HG03039 (cell line): ENCODE data around the gene MAP1S.
"Not testable (repeated sequence)": the region's sequence is repeated elsewhere in the genome, so short reads cannot be mapped to it uniquely, and the experiment has no call there.

ENCODE experiments used
- ATAC-seq: cut with Tn5 transposase; IDR thresholded peaks from one replicate; pipeline ENCODE4 v1.9.1; 2021; ENCODE audit warnings: mild to moderate bottlenecking, moderate library complexity; ENCODE audit not compliant: unreplicated experiment

Gene MAP1S

GRCh38 chr19:17755977-17756670, 36.8 kb downstream of the MAP1S start:
- ATAC-seq = no peak

DNA sequence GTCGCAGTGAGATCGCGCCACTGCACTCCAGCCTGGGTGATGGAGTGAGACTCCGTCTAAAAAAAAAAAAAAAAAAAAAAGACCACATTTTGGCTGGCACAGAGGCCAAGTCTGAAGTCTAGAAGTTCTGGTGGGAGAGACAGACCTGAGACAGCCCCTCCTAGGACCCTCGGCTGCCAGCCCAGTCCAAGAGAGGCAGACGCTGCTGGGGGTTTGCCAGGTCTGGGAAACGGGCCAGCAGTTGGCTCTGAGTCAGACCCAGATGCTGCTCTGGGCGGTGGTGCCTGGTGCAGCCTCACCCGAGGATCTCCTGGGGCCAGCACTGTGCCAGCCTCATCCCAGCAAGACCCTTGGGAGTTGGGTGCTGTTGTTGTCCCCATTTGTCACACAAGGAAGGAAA, 37.8 kb downstream of the MAP1S start:
- no peak for ATAC-seq

DNA sequence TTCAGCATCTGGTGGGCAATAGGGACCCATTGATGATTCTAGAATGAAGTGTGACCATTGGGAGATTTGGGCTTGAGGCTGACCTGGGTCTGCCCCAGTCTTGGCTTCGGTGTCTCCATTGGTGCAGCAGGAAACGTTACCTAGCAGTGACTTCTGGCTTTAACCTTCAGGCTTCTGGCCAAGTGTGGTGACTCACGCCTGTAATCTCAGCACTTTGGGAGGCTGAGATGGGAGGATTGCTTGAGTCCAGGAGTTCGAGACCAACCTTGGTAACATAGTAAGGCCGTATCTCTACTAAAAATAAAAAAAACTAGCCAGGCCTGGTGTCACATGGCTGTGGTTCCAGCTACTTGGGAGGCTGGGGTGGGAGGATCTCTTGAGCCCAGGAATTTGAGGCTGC, 39.2 kb downstream of the MAP1S start:
- ATAC-seq = no peak

GRCh38 chr19:17761148-17761547, 41.9 kb downstream of the MAP1S start:
- ATAC-seq = no peak

DNA sequence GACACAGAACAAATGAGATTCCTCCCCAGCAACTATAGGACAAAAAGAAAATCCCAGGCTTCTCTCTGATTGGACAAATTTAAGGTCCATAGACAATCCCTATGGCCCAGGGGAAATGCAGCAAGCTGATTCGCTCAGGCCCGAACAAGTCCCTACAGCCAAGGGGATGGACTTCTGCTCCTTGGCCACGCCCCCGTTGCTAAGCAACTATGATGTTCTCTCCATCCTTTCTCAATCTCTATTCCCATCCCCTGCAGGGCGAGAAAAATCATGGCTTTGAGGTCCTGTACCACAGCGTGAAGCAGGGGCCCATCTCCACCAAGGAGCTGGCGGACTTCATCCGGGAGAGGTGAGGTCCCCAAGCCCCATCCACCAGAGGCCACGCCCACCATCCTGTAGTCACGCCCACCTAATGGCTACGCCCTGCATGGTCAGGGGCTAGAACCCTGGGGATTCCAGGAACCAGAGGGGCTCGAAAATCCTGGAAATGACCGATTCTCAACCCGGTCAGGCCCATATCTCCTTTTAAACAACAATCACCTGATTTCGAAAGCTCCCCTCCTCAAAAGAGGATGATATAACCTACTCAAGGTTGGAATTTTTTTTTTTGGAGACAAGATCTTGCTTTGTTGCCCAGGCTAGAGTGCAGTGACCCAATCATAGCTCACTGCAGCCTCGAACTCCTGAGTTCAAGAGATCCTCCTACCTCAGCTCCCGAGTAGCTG, 43.4 kb downstream of the MAP1S start:
- ATAC-seq = no peak

GRCh38 chr19:17764348-17764747, 45.1 kb downstream of the MAP1S start:
- ATAC-seq = no peak

DNA sequence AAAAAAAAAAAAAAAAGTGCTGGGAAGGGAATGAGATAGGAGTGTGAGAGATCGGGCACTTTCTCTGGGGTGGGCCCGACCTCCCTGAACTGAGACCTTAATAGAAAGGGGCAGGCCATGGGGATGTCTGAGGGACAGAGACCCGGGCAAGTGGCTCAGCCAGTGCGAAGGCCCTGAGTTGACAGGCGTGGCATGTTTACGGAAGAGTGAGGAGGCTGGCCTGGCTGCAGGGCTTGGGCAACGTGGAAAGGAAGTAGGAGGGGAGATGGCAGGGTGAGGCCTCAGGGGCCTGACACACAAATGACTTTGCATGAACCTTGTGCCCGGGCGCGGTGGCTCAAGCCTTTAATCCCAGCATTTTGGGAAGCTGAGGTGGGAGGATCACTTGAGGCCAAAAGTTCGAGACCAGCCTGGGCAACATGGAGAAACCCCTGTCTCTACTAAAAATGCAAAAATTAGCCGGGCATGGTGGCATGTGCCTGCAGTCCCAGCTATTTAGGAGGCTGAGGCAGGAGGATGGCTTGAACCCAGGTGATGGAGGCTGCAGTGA, 45.9 kb downstream of the MAP1S start:
- no peak for ATAC-seq

DNA sequence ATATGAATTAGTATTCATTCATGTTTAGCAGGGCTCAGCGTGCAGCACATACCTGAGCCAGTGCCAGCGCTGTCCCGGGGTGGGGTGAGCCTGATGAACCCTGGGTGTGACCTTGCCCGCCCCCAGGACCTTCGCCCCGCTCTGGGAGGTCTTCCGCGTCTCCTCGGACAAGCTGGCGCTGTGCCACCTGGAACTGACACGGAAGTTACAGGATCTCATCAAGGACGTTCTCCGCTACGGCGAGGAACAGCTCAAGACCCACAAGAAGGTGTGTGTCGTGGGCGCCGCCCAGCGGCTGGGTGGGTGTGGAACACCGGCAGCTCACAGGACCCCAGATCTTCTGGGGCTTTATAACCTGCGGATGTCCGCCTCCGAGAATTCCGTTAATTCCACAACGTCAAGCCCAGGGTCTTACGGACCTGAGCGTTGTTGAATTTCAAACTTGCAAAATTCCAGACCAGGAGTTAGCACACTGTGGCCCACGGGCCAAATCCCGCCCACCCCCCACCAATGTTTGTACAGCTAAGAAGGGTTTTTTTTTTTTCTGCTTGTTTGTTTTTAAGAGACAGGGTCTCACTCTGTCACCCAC, 47.4 kb downstream of the MAP1S start:
- no peak for ATAC-seq

DNA sequence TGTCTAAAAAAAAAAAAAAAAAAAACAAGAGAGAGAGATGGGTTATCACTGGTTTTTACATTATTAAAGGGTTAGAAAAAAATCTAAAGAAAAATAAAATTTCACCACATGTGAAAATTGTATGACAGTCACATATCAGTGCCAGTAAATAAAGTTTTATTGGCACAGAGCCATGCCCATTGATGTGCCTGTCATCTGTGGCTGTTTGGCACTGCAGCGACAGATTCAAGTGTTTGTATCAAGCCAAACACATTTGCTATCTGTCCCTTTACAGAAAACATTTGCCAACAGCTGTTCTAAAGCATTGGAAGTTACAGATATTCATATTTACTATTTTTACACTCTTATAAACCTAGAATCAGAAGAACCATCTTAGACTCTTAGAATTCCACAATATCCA, 48.3 kb downstream of the MAP1S start:
- ATAC-seq = no peak

GRCh38 chr19:17770613-17771012, 51.3 kb downstream of the MAP1S start:
- ATAC-seq = no peak

DNA sequence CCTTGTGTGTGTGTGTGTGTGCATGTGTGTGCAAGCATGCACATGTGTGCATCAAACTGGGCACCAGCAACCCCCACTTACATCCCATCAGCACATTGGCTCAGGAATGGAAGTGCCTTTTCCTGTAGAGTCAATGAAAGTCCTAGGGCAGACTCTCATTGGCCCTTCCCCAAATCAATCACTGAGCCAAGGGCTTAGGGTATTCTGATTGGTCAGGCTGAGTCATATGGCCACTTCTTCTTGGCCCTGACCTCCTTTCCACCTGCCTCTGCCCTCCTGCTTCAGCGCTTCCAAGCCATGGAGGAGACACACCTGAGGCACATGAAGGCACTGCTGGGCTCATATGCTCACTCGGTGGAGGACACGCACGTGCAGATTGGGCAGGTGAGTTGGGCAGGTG, 52.9 kb downstream of the MAP1S start:
- ATAC-seq = no peak

DNA sequence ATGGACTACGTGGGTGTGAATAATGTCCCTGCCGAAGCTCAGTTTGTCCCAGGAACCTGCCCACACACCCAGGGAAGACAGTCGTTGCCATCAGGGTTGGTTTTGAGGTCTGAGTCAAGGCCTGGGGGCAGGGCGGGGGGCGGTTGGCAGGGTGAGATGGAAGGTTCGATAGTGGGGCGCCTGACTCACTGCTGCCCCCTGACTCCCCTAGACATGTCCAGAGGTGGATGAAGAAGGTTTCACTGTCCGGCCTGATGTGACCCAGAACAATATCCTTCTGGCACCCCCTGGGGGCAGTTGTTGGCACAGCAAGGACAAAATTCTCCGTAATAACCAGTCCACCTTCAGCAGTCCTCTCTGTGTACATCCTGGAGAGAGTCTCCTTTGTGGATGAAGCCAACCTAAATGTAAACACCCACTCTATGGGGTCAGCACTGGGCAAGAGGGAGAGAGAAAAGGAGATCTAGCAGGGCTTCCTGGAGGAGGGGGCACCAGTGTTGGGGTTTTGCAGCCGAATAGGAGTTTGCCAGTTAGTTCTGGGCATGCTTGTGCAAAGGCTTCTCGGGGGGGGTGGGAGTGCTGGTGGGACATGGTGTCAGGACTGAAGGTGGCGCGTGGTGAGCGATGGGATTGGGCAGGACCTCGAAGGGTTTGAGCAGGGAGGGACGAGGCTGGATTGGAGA, 56.1 kb downstream of the MAP1S start:
- ATAC-seq = no peak

DNA sequence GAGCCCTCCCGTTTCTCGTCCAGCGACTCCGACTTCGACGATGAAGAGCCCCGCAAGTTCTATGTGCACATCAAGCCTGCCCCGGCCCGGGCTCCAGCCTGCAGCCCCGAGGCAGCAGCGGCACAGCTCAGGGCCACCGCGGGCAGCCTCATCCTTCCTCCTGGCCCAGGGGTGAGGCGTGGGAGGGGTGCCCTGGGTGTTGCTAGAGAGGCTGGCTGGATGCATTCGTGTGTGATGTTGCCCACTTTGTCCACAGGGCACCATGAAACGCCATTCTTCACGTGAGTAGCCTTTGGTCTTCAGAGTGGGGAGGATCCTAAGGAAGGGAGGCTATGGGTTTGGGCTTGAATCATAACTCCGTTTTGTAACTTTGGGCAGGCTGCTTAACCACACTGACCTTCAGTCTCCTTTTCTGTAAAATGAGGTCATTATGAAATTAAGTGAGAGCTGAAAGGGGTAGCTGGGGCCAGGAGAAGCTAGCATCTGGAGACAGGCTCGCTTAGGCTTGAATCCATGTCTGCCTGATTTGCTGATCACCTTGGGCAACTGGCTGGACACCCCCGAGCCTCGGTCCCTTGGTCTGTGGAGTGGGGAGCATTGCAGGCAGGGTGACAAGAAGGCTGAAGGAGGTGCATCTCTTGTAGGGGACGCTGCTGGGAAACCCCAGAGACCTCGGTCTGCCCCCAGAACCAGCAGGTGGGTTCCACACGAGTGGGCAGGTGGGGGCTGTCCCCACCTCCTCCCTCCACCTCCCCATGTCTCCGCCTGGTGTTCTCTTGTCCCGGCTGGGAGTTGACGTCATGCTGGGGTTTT, 56.9 kb downstream of the MAP1S start:
- ATAC-seq = peak; percentile 49

DNA sequence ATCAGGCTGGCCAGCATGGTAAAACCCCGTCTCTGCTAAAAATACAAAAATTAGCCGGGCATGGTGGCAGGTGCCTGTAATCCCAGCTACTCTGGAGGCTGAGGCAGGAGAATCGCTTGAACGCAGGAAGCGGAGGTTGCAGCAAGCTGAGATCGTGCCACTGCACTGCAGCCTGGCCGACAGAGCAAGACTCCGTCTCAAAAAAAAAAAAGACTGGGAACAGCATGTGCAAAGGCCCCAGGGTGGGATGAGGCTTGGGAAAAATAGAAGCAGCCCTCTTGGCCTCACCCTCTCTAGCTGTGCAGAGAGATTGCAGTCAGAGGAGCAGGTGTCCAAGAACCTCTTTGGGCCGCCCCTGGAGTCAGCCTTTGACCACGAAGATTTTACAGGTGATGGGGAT, 58.6 kb downstream of the MAP1S start:
- not testable (repeated sequence) for ATAC-seq

- no peak for ATAC-seq
Observed at GRCh38 chr19:17778251-17778967, 59.1 kb downstream of the MAP1S start.

DNA sequence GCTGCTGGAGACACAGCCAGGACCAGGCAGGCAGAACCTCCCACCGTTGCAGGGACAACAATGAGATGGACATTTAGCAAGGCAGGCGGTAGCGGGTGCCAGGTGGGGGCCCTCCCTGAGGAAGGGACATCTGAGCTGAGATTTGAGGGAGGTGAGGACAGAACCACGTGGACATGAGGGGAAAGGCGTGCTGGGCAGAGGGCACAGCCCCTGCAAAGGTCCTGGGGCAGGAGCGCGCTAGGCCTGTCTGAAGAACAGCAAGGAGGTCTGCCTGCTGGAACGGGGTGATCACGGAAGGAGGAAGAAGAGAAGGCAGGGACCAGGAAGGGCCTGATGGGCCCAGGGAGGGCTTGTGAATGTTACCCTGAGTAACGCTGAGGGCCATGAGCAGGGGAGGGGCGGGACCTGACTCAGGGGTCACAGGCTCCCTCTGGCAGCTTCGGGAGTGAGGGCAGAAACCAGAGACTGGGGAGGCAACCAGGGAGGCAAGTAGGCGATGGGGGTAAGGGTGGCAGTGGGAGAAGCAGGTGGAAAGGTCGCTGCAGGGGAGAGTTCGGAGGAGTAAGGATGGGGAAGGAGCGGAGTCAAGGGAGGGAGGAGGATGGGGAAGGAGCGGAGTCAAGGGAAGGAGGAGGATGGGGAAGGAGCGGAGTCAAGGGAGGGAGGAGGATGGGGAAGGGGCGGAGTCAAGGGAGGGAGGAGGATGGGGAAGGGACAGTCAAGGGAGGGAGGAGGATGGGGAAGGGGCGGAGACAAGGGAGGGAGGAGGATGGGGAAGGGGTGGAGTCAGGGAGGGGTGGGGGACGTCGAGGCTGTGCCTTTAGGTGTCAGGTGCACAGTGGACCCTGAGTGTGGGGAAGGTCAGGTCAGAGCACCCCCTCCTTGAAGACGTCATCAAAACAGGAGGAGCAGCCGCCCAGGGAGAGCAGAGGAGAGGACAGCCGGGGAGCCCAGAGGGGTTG, 60.0 kb downstream of the MAP1S start:
- ATAC-seq = no peak

GRCh38 chr19:17780781-17781180, 61.5 kb downstream of the MAP1S start:
- ATAC-seq = no peak

DNA sequence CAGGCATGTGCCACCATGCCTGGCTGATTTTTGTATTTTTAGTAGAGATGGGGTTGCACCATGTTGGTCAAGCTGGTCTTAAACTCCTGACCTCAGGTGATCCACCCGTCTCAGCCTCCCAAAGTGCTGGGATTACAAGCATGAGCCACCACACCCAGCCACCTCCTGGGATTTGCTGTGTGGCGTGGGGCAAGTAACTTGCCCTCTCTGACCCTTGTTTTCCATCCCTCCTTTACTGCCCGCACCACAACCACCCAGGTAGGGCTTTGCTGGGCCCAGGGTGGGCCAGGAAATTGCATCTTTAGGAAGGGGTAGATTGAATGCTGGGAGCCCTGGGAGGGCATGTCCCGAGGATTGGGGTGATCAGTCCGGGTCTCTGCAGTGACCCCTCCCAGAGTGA, 64.4 kb downstream of the MAP1S start:
- not testable (repeated sequence) for ATAC-seq
